ENCODE measurements around the gene RIGI. TPM values are rescaled to one million over a fixed set of nuclear protein-coding genes. Genes with fewer than 3 reads are reported as not detected.

RIGI gene
- total and polyA plus RNA-seq, 9 of the 15 experiments (the other 6 are each of a cell fraction or from before 2014, with no cell fraction given) = 0.27 to 1.1 (median 0.54) TPM

GRCh38 chr9:32572900-32573523 is 47.0 kb upstream of the RIGI start, which contains the start of gene NDUFB6 (continued):
- peak in 1 of 2 experiments; percentile 44; a peak in 1 of 4 replicates for TF ChIP-seq TBL1XR1 (IDR thresholded peaks at IDR 0.05; ENCODE audit: low read length in 2 of 2)
- TF ChIP-seq CBFB (CRISPR knock-in tag; IDR thresholded peaks at IDR 0.05) = no peak
- no peak for TF ChIP-seq ZNF212 (CRISPR knock-in tag; IDR thresholded peaks at IDR 0.05)
- no peak for TF ChIP-seq ZNF165 (CRISPR knock-in tag; IDR thresholded peaks at IDR 0.05; ENCODE audit: borderline replicate concordance)
- no peak for TF ChIP-seq ZNF740 (CRISPR knock-in tag; IDR thresholded peaks at IDR 0.05)
- TF ChIP-seq ZNF740 (tag; IDR thresholded peaks at IDR 0.05) = no peak
- TF ChIP-seq ZSCAN32 (CRISPR knock-in tag; IDR thresholded peaks at IDR 0.05) = no peak
- no peak for TF ChIP-seq ZNF217 (CRISPR knock-in tag; IDR thresholded peaks at IDR 0.05)
- peak; percentile 93 for TF ChIP-seq GABPB1 (CRISPR knock-in tag; IDR thresholded peaks at IDR 0.05)
- TF ChIP-seq TOE1 (IDR thresholded peaks at IDR 0.05; ENCODE audit: borderline replicate concordance) = 0 out of 2 replicates have a peak, but pooled peaks have one; percentile 24
- TF ChIP-seq TOE1 (CRISPR knock-in tag; IDR thresholded peaks at IDR 0.05; ENCODE audit: borderline replicate concordance, low read depth) = no peak
- no peak for TF ChIP-seq MYBL2 (IDR thresholded peaks at IDR 0.05; ENCODE audit: low read depth)
- TF ChIP-seq MYBL2 (CRISPR knock-in tag; IDR thresholded peaks at IDR 0.05; ENCODE audit: borderline replicate concordance) = no peak
- TF ChIP-seq TRIM25 (IDR thresholded peaks at IDR 0.05; ENCODE audit: borderline replicate concordance) = no peak
- TF ChIP-seq BDP1 (IDR thresholded peaks at IDR 0.05; ENCODE audit: insufficient read depth, insufficient read length) = no peak
- TF ChIP-seq ATF2 (CRISPR knock-in tag; IDR thresholded peaks at IDR 0.05) = no peak
- TF ChIP-seq DPF2 (IDR thresholded peaks at IDR 0.05) = peak; percentile 23; the same call in 1 of the 2 replicates
- no peak for TF ChIP-seq SMAD2 (IDR thresholded peaks at IDR 0.05; ENCODE audit: low read depth, low read length)
- TF ChIP-seq SMAD4 (CRISPR knock-in tag; conservative IDR thresholded peaks at IDR 0.05) = no peak
- TF ChIP-seq ZNF584 (CRISPR knock-in tag; IDR thresholded peaks at IDR 0.05; ENCODE audit: low read depth) = no peak
- no peak for TF ChIP-seq SMARCC2 (IDR thresholded peaks at IDR 0.05; ENCODE audit: low read depth)
- TF ChIP-seq ZNF140 (CRISPR knock-in tag; IDR thresholded peaks at IDR 0.05) = no peak
- no peak for TF ChIP-seq EWSR1 (IDR thresholded peaks at IDR 0.05; ENCODE audit: borderline replicate concordance, low read depth, partially characterized antibody)
- 0 out of 2 replicates have a peak, but pooled peaks have one; percentile 13 for TF ChIP-seq KLF13 (tag; IDR thresholded peaks at IDR 0.05; ENCODE audit: borderline replicate concordance, low read depth)
